BJ (cell line): ENCODE measurements around the gene PPP1R13B. TPM values are rescaled to one million over a fixed set of nuclear protein-coding genes. Genes with fewer than 3 reads are reported as not detected.
A peak's percentile ranks its signal among the peaks of the same experiment; 100 is the strongest.

ENCODE experiments used
- CTCF ChIA-PET: fragments of 350-600 bp; formaldehyde crosslinking; extraction: SDS; loops from one replicate; lab custom pipeline; 2021; ENCODE audit warnings: antibody characterized with exemption, inconsistent platforms; lab: Yijun Ruan, JAX
- POLR2A ChIA-PET: fragments of 300-600 bp; sonication (Branson Sonifier 250); formaldehyde crosslinking; extraction: SDS; loops from one replicate; lab custom pipeline; 2021; ENCODE audit warnings: antibody characterized with exemption; lab: Charles Lee
- DNase-seq: peaks from one replicate; pipeline ENCODE4 v3.0.0-alpha.2; 2011; ENCODE audit warnings: low read depth
- H3K27me3 ChIP-seq: 2 replicates; pipeline ENCODE4 v1.6.0; 2011; ENCODE audit warnings: low read length; ENCODE audit not compliant: control insufficient read depth, insufficient read depth
- H3K36me3 ChIP-seq: 2 replicates; pipeline ENCODE4 v1.5.1; 2011; ENCODE audit warnings: low read length; ENCODE audit not compliant: control insufficient read depth, insufficient read depth
- H3K4me3 ChIP-seq: 2 replicates; pipeline ENCODE4 v1.5.1; 2011; ENCODE audit warnings: low read depth, mild to moderate bottlenecking, control low read depth, low read length
- polyA plus RNA-seq: library from polyadenylated mRNA; depleted of rRNA; stranded (reverse); fragments of >200 nt; gene quantifications from 2 replicates; pipeline ENCODE4 v1.2.3, GENCODE V29; 2011
- TF ChIP-seq, protein P1 (sequence below): IDR thresholded peaks from 2 replicates; pipeline ENCODE4 v1.5.1; 2011; ENCODE audit warnings: low read depth, mild to moderate bottlenecking, control low read depth, inconsistent platforms, low read length, moderate library complexity; ENCODE audit not compliant: insufficient read depth

The PPP1R13B gene
- polyA plus RNA-seq, 1 experiment, result 3.3 TPM

DNA sequence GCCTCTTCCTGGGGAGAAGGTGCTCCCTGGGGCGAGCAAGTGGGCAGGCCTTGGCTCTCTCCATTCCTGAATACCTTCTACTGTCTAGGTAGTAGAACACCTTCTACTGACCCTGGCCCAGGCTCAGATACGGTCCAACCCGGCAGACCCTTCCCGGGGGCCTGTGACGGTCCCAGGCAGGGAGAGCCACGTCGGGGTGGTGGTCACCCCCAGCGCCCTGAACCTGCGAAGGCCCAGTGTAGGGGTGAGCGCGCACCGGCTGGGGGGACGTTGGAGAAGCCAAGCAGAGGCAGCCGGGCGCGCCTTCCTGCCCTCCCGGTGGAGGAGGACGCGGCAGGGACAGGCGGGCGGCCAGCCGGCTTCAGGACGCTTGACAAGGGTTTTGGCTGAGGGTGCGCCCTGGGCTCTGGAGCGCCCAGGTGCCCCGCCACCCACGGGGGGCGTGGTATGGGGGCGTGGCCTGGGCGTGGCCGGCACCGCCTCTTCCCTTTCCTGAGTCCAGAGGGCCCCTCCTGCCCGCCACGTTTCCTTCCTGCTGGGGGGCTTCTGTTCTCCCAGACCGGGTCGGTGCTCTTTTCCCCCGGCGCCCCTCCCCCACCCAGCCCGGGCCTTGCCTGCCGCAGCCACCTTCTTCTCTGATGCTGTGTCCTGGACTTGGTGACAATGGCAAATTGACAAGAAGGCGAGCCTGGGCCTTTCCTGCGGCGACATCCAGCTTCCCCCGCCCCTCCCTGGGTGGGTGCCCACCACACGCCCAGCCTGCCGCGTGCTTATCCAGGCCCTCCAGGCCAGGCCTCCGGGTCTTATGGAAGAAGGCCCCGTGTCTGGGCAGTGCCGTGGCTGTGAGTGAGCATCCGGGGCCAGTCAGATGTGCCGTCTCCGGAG is 24.5 kb upstream of the PPP1R13B start:
- H3K27me3 ChIP-seq, result no peaks in the 10 kb centered on the region
- ChIA-PET POLR2A (no interaction called here), CTCF (no interaction called here)
- no peaks in the 10 kb centered on the region for H3K36me3 ChIP-seq
- H3K4me3 ChIP-seq, result peak overlapping the region; percentile 5; the same call in 1 of the 2 replicates
- no peak for DNase-seq
- TF ChIP-seq, protein P1, sequence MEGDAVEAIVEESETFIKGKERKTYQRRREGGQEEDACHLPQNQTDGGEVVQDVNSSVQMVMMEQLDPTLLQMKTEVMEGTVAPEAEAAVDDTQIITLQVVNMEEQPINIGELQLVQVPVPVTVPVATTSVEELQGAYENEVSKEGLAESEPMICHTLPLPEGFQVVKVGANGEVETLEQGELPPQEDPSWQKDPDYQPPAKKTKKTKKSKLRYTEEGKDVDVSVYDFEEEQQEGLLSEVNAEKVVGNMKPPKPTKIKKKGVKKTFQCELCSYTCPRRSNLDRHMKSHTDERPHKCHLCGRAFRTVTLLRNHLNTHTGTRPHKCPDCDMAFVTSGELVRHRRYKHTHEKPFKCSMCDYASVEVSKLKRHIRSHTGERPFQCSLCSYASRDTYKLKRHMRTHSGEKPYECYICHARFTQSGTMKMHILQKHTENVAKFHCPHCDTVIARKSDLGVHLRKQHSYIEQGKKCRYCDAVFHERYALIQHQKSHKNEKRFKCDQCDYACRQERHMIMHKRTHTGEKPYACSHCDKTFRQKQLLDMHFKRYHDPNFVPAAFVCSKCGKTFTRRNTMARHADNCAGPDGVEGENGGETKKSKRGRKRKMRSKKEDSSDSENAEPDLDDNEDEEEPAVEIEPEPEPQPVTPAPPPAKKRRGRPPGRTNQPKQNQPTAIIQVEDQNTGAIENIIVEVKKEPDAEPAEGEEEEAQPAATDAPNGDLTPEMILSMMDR, result no peak

DNA sequence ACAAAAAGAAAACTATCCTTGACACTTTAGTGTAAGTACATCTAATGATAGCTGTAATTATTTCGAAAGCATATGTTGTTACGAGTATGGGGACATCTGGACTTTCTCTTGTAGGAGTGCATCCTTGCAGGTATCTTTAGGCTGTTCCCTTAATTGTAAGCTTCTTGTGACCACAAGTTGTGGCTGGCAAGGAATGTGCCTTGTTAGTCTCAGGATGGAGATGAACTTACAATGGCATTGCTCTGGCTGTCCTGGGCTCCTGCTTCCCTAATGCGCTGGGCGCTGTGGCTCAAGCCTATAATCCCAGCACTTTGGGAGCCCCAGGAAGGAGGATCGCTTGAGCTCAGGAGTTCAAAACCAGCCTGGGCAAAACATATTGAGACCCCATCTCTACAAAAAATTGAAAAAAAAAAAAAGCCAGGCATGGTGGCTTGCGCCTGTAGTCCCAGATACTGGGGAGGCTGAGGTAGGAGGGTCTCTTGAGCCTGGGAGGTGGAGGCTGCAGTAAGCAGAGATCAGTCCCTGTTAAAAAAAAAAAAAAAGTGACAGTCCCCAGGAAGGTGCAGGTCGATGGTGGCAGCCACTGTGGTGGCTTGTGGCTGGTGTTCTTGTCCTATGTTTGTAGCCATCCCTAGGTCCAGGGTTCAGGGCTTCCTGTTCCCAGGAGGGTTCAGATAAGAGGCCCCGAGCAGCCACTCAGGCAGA is 23.7 kb upstream of the PPP1R13B start:
- Histone ChIP-seq H3K27me3 (no peaks in the 10 kb centered on the region), H3K4me3 (no peak overlapping the region), H3K36me3 (no peaks in the 10 kb centered on the region)
- ChIA-PET POLR2A (no interaction called here), CTCF (no interaction called here)
- DNase-seq, result no peak
- TF ChIP-seq, protein P1, result no peak

- TF ChIP-seq, protein P1, result no peak
- CTCF ChIA-PET, result no interaction called here
- DNase-seq, result no peak
- POLR2A ChIA-PET, result no interaction called here
- H3K4me3 ChIP-seq, result no peak overlapping the region
- H3K36me3 ChIP-seq, result no peaks in the 10 kb centered on the region
- no peaks in the 10 kb centered on the region for H3K27me3 ChIP-seq
Measured at GRCh38 chr14:103870144-103870876, 22.9 kb upstream of the PPP1R13B start.

GRCh38 chr14:103869406-103870143 is 22.2 kb upstream of the PPP1R13B start:
- POLR2A ChIA-PET, result no interaction called here
- Histone ChIP-seq H3K27me3 (no peaks in the 10 kb centered on the region), H3K4me3 (no peak overlapping the region), H3K36me3 (no peaks in the 10 kb centered on the region)
- CTCF ChIA-PET, result no interaction called here
- TF ChIP-seq, protein P1, result no peak
- DNase-seq, result no peak
